Measurements from ENCODE around the gene NCOR2. TPM values are rescaled to one million over a fixed set of nuclear protein-coding genes. Genes with fewer than 3 reads are reported as not detected.

The NCOR2 gene
- total and polyA plus RNA-seq, 9 donors = 18.2 to 376 (median 265) TPM

DNA sequence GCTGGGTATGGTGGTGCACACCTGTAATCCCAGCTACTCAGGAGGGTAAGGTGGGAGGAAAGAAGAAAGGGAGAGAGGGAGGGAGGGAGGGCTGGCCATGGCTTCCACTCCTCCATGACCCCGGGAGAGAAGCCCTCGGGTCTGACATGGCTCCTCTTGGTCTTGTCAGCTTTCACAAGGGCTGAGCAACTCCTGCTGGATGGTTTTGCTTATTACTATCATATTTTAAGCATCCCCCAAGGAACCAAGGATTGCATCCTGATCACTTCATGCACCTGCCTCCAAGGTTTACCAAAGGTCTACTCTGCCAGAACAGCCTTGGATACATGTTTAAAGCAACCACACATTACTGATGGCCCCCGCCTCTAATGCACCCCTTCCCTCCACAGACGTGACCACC lies 28.0 kb upstream of the NCOR2 start:
- WGBS, 3 donors = 67 to 73% (median 72%) methylated on average over 4 of the region's 4 CpGs
- Histone ChIP-seq H3K27me3 (no peaks in the 10 kb centered on the region), H3K36me3 (no peaks in the 10 kb centered on the region), H3K4me3 (no peak overlapping the region), H3K4me1 (ENCODE audit: insufficient read depth) (peaks cover 4% of the 10 kb centered on the region), H3K27ac (no peak overlapping the region), H3K9me3 (no peaks in the 10 kb centered on the region)
- intact Hi-C loops (cut with DNase I) = no loop called here
- DNase-seq = no peak
- TF ChIP-seq POLR2A (IDR thresholded peaks at IDR 0.05) = no peak

- H3K4me3 ChIP-seq = no peak overlapping the region
- intact Hi-C loops (cut with DNase I) = no loop called here
- WGBS, 3 donors = 94 to 95% (median 94%) methylated on average over 6 of the region's 6 CpGs
- no peak overlapping the region for H3K27ac ChIP-seq
- H3K9me3 ChIP-seq = no peaks in the 10 kb centered on the region
- H3K27me3 ChIP-seq = no peaks in the 10 kb centered on the region
- DNase-seq = no peak
- peaks cover 4% of the 10 kb centered on the region for H3K4me1 ChIP-seq (ENCODE audit: insufficient read depth)
- H3K36me3 ChIP-seq = no peaks in the 10 kb centered on the region
- TF ChIP-seq POLR2A (IDR thresholded peaks at IDR 0.05) (no peak), EP300 (IDR thresholded peaks at IDR 0.05) (no peak)
- TF ChIP-seq, protein P1, sequence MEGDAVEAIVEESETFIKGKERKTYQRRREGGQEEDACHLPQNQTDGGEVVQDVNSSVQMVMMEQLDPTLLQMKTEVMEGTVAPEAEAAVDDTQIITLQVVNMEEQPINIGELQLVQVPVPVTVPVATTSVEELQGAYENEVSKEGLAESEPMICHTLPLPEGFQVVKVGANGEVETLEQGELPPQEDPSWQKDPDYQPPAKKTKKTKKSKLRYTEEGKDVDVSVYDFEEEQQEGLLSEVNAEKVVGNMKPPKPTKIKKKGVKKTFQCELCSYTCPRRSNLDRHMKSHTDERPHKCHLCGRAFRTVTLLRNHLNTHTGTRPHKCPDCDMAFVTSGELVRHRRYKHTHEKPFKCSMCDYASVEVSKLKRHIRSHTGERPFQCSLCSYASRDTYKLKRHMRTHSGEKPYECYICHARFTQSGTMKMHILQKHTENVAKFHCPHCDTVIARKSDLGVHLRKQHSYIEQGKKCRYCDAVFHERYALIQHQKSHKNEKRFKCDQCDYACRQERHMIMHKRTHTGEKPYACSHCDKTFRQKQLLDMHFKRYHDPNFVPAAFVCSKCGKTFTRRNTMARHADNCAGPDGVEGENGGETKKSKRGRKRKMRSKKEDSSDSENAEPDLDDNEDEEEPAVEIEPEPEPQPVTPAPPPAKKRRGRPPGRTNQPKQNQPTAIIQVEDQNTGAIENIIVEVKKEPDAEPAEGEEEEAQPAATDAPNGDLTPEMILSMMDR (IDR thresholded peaks at IDR 0.05) = no peak
Observed at GRCh38 chr12:124594851-124595250, 27.4 kb upstream of the NCOR2 start.

DNA sequence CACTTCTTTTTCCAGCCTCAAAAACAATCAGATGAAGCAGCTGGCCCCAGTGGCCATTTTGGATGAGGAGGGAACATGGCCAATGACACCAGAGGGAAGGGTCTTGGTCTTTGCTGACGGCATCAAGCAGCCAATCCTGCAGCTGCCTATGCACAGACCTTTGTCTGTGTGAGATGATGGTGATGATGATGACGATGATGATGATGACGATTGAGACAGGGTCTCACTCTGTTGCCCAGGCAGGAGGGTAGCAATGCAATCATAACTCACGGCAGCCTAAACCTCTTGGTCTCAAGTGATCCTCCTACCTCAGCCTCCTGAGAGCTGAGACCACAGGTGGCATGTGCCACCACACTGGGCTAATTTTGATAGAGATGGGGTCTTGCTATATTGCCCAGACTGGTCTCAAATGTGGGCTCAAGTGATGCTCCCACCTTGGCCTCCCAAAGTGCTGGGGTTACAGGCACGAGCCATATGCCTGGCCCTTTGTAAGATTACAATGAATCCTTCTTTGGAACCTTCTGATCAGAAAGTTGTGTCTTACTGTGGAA lies 26.5 kb upstream of the NCOR2 start:
- Histone ChIP-seq H3K27ac (no peak overlapping the region), H3K4me1 (ENCODE audit: insufficient read depth) (peaks cover 7% of the 10 kb centered on the region), H3K36me3 (no peaks in the 10 kb centered on the region), H3K9me3 (no peaks in the 10 kb centered on the region), H3K4me3 (no peak overlapping the region), H3K27me3 (no peaks in the 10 kb centered on the region)
- DNase-seq = no peak
- intact Hi-C loops (cut with DNase I) = no loop called here
- TF ChIP-seq, protein P1 (IDR thresholded peaks at IDR 0.05) = no peak
- TF ChIP-seq POLR2A (IDR thresholded peaks at IDR 0.05) (no peak), EP300 (IDR thresholded peaks at IDR 0.05) (no peak)
- WGBS, 3 donors = 95 to 99% (median 98%) methylated on average over 5 of the region's 5 CpGs

- Histone ChIP-seq H3K27me3 (no peaks in the 10 kb centered on the region), H3K4me1 (ENCODE audit: insufficient read depth) (peaks cover 8% of the 10 kb centered on the region), H3K4me3 (no peak overlapping the region), H3K27ac (no peak overlapping the region), H3K36me3 (no peaks in the 10 kb centered on the region), H3K9me3 (no peaks in the 10 kb centered on the region)
- DNase-seq = no peak
- WGBS, 3 donors = 93 to 97% (median 96%) methylated on average over 14 of the region's 14 CpGs
- TF ChIP-seq EP300 (IDR thresholded peaks at IDR 0.05) (no peak), POLR2A (IDR thresholded peaks at IDR 0.05) (no peak)
- TF ChIP-seq, protein P1 (IDR thresholded peaks at IDR 0.05) = no peak
- intact Hi-C loops (cut with DNase I) = no loop called here
Observed at GRCh38 chr12:124593176-124593575, 25.8 kb upstream of the NCOR2 start.

DNA sequence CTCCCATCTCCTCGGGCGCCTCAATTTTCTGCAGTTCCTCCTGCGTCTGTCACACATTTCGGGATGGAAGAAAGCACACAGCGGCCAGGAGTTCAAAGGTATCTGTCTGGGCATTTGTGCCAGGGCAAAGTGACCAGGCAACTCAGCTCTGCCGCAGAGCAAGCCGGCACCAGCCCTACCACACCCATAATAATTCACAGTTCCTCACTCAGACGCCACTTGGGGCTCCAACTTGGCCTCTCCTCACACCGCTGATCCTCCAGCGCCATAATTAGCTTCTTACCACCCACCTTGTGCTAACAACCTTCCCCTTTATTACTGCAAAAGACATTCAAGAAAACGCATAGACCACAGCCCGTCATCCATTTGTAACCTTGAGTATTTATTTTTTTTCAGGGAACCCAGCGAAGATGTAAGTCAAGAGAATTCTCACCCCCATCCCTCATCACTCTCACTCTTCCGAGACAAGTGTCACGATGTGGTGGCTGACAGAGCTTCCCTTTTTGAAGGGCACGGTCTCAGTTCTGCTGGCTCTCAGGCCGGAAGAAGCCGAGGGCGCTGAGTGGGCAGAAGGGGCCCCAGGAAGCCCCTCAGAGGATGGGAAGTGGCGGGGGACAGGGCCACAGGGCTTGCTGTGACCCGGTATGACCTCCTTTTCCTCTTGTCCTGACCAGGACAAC lies 25.2 kb upstream of the NCOR2 start:
- no peaks in the 10 kb centered on the region for H3K36me3 ChIP-seq
- H3K4me1 ChIP-seq (ENCODE audit: insufficient read depth) = peaks cover 8% of the 10 kb centered on the region
- intact Hi-C loops (cut with DNase I) = no loop called here
- 78 to 86% (median 81%) methylated on average over 21 of the region's 21 CpGs for WGBS, 3 donors
- H3K27ac ChIP-seq = no peak overlapping the region
- H3K27me3 ChIP-seq = no peaks in the 10 kb centered on the region
- H3K9me3 ChIP-seq = no peaks in the 10 kb centered on the region
- TF ChIP-seq, protein P1 (IDR thresholded peaks at IDR 0.05) = no peak
- TF ChIP-seq POLR2A (IDR thresholded peaks at IDR 0.05) (no peak), EP300 (IDR thresholded peaks at IDR 0.05) (no peak)
- DNase-seq = no peak
- H3K4me3 ChIP-seq = no peak overlapping the region

All from ovary (tissue), 9 donors.